K562 (cell line): ENCODE measurements around the gene ANKRD13D. TPM values are rescaled to one million over a fixed set of nuclear protein-coding genes. Genes with fewer than 3 reads are reported as not detected.

Experiments used
- CREB1 ChIP-seq, 2 experiments: sonication (generic) in 1 of 2; formaldehyde crosslinking in 1 of 2; IDR thresholded peaks; 2 replicates each; pipeline versions ENCODE4 v1.6.1 to v1.8.0; 2012 to 2022; ENCODE audit warnings: inconsistent platforms in 1 of 2, mild to moderate bottlenecking in 1 of 2, missing genetic modification reagents in 1 of 2, moderate library complexity in 1 of 2
- DPF2 ChIP-seq: fragments of 450-650 bp; IDR thresholded peaks from 2 replicates; pipeline ENCODE4 v1.6.1; 2016
- ETV5 ChIP-seq: sonication (generic); formaldehyde crosslinking; IDR thresholded peaks from 2 replicates; pipeline ENCODE4 v1.4.0; 2020; ENCODE audit warnings: low read depth, mild to moderate bottlenecking, missing genetic modification reagents
- HDAC8 ChIP-seq: fragments of 450-650 bp; IDR thresholded peaks from 2 replicates; pipeline ENCODE4 v1.6.1; 2016; ENCODE audit warnings: mild to moderate bottlenecking, missing genetic modification characterization, moderate library complexity, missing compliant biosample characterization
- NCOA2 ChIP-seq, 2 experiments: fragments of 450-650 bp; IDR thresholded peaks; 2 replicates each; pipeline ENCODE4 v1.6.1; 2018; ENCODE audit warnings: mild to moderate bottlenecking in 2 of 2, moderate library complexity in 1 of 2; ENCODE audit not compliant: partially characterized antibody in 2 of 2
- NELFE ChIP-seq: IDR thresholded peaks from 2 replicates; pipeline ENCODE4 v1.6.1; 2011; ENCODE audit warnings: mild to moderate bottlenecking; ENCODE audit not compliant: insufficient read depth, insufficient read length
- NFXL1 ChIP-seq: fragments of 450-650 bp; formaldehyde crosslinking; IDR thresholded peaks from 2 replicates; pipeline ENCODE4 v1.4.0; 2021; ENCODE audit warnings: mild to moderate bottlenecking
- NFYB ChIP-seq: IDR thresholded peaks from 2 replicates; pipeline ENCODE4 v1.6.1; 2011; ENCODE audit warnings: mild to moderate bottlenecking, moderate library complexity; ENCODE audit not compliant: insufficient read length; ENCODE audit errors: extremely low read depth
- PHF20 ChIP-seq: fragments of 450-650 bp; IDR thresholded peaks from 2 replicates; pipeline ENCODE4 v1.6.1; 2018; ENCODE audit not compliant: partially characterized antibody
- SIN3A ChIP-seq, 2 experiments: fragments of 150-350 bp in 1 of 2; IDR thresholded peaks; 2 replicates each; pipeline ENCODE4 v1.6.1; 2011 to 2016; ENCODE audit warnings: borderline replicate concordance in 2 of 2, low read depth in 2 of 2, low read length in 2 of 2, mild to moderate bottlenecking in 2 of 2, moderate library complexity in 2 of 2; ENCODE audit not compliant: control insufficient read depth in 1 of 2
- ZNF146 ChIP-seq: IDR thresholded peaks from one replicate; pipeline ENCODE4 v1.6.1; 2018; ENCODE audit warnings: missing compliant biosample characterization; ENCODE audit not compliant: unreplicated experiment
- ZNF551 ChIP-seq: fragments of 250-450 bp; sonication (Bioruptor Pico); IDR thresholded peaks from 2 replicates; pipeline ENCODE4 v1.5.0; 2021; ENCODE audit warnings: mild to moderate bottlenecking, moderate library complexity
- ZNF561 ChIP-seq: fragments of 450-650 bp; formaldehyde crosslinking; conservative IDR thresholded peaks from 2 replicates; pipeline ENCODE4 v1.4.0; 2020; ENCODE audit warnings: mild to moderate bottlenecking, moderate library complexity
- polyA plus RNA-seq, 8 experiments: library from polyadenylated mRNA; depleted of rRNA in 4 of 8; stranded (reverse) in 5 of 8; unstranded in 3 of 8; fragments of >200 nt; fragmentation: Nextera tagmentation in 2 of 8; fragmentation: Illumina TruSeq in 1 of 8; extraction: Ambion mirVana in 2 of 8; extraction: Trizol in 1 of 8; gene quantifications; 2 replicates each; pipeline versions ENCODE4 v1.2.1 to v1.2.3, GENCODE V29; 2011 to 2014; ENCODE audit warnings: inconsistent platforms in 1 of 8, missing spikeins in 1 of 8
- total RNA-seq, 7 experiments: library from RNA; depleted of rRNA in 6 of 7; stranded (reverse); fragments of >200 nt in 6 of 7; fragmentation: Illumina TruSeq in 2 of 7; extraction: Trizol in 2 of 7; gene quantifications; 2 replicates each; pipeline versions ENCODE4 v1.2.1 to v1.2.3, GENCODE V29; 2011 to 2021; ENCODE audit warnings: low replicate concordance in 1 of 7
- TF ChIP-seq, protein P1 (sequence below): fragments of 200-600 bp; sonication (generic); IDR thresholded peaks from one replicate; pipeline ENCODE4 v1.6.1; 2012; ENCODE audit warnings: mild to moderate bottlenecking, low read depth, low read length, inconsistent platforms

The ANKRD13D gene
- total and polyA plus RNA-seq, 9 of the 15 experiments (the other 6 are each of a cell fraction or from before 2014, with no cell fraction given): 0.94 to 40.9 (median 22.4) TPM

DNA sequence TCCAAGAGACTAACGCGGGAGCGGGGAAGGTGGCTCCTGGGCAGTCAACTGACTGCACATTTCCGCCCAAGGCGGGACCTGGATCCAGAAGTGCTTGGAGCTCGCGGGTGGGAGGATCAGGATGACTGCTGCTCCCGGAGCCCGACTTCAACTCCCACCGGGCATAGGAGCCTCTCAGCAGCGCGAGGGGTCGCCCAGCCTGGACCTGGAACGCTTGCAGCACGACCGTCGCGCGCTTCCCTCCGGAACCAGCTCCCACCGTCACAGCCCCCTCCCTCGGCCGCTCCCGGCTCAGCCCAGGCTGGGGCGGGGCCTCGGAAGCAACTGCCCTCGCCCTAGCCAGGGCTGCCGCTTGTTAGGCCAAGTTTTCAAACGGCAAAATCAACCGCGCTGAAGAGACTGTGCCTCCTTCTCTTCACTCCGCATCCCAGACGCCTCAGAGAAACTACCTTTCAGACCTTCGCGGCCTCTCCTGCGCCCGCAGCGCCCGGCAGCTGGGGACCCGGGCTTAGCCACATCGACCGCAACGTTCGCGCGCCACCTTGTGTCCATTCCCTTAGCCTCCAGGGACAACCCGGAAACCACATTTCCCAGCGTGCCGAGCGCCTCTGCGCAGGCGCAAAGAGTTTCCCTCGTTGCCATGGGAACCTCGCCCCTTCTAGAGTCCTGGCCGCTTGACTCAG is 28.2 kb downstream of the ANKRD13D start (continued):
- TF ChIP-seq, protein P1, sequence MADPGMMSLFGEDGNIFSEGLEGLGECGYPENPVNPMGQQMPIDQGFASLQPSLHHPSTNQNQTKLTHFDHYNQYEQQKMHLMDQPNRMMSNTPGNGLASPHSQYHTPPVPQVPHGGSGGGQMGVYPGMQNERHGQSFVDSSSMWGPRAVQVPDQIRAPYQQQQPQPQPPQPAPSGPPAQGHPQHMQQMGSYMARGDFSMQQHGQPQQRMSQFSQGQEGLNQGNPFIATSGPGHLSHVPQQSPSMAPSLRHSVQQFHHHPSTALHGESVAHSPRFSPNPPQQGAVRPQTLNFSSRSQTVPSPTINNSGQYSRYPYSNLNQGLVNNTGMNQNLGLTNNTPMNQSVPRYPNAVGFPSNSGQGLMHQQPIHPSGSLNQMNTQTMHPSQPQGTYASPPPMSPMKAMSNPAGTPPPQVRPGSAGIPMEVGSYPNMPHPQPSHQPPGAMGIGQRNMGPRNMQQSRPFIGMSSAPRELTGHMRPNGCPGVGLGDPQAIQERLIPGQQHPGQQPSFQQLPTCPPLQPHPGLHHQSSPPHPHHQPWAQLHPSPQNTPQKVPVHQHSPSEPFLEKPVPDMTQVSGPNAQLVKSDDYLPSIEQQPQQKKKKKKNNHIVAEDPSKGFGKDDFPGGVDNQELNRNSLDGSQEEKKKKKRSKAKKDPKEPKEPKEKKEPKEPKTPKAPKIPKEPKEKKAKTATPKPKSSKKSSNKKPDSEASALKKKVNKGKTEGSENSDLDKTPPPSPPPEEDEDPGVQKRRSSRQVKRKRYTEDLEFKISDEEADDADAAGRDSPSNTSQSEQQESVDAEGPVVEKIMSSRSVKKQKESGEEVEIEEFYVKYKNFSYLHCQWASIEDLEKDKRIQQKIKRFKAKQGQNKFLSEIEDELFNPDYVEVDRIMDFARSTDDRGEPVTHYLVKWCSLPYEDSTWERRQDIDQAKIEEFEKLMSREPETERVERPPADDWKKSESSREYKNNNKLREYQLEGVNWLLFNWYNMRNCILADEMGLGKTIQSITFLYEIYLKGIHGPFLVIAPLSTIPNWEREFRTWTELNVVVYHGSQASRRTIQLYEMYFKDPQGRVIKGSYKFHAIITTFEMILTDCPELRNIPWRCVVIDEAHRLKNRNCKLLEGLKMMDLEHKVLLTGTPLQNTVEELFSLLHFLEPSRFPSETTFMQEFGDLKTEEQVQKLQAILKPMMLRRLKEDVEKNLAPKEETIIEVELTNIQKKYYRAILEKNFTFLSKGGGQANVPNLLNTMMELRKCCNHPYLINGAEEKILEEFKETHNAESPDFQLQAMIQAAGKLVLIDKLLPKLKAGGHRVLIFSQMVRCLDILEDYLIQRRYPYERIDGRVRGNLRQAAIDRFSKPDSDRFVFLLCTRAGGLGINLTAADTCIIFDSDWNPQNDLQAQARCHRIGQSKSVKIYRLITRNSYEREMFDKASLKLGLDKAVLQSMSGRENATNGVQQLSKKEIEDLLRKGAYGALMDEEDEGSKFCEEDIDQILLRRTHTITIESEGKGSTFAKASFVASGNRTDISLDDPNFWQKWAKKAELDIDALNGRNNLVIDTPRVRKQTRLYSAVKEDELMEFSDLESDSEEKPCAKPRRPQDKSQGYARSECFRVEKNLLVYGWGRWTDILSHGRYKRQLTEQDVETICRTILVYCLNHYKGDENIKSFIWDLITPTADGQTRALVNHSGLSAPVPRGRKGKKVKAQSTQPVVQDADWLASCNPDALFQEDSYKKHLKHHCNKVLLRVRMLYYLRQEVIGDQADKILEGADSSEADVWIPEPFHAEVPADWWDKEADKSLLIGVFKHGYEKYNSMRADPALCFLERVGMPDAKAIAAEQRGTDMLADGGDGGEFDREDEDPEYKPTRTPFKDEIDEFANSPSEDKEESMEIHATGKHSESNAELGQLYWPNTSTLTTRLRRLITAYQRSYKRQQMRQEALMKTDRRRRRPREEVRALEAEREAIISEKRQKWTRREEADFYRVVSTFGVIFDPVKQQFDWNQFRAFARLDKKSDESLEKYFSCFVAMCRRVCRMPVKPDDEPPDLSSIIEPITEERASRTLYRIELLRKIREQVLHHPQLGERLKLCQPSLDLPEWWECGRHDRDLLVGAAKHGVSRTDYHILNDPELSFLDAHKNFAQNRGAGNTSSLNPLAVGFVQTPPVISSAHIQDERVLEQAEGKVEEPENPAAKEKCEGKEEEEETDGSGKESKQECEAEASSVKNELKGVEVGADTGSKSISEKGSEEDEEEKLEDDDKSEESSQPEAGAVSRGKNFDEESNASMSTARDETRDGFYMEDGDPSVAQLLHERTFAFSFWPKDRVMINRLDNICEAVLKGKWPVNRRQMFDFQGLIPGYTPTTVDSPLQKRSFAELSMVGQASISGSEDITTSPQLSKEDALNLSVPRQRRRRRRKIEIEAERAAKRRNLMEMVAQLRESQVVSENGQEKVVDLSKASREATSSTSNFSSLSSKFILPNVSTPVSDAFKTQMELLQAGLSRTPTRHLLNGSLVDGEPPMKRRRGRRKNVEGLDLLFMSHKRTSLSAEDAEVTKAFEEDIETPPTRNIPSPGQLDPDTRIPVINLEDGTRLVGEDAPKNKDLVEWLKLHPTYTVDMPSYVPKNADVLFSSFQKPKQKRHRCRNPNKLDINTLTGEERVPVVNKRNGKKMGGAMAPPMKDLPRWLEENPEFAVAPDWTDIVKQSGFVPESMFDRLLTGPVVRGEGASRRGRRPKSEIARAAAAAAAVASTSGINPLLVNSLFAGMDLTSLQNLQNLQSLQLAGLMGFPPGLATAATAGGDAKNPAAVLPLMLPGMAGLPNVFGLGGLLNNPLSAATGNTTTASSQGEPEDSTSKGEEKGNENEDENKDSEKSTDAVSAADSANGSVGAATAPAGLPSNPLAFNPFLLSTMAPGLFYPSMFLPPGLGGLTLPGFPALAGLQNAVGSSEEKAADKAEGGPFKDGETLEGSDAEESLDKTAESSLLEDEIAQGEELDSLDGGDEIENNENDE: no peak
- no peak for TF ChIP-seq CREB1 (IDR thresholded peaks at IDR 0.05)
- peak; percentile 72; the same call in 1 of the 2 replicates for TF ChIP-seq CREB1 (CRISPR knock-in tag; IDR thresholded peaks at IDR 0.05)
- no peak for TF ChIP-seq NELFE
- TF ChIP-seq ZNF146 (CRISPR knock-in tag): no peak
- no peak for TF ChIP-seq HDAC8
- TF ChIP-seq ETV5 (CRISPR knock-in tag): peak; percentile 88
- TF ChIP-seq ZNF551 (CRISPR knock-in tag): no peak
- TF ChIP-seq NFYB: no peak
- TF ChIP-seq ZNF561 (CRISPR knock-in tag): no peak
- TF ChIP-seq SIN3A (IDR thresholded peaks at IDR 0.05; ENCODE audit: borderline replicate concordance in 2 of 2, control insufficient read depth in 1 of 2, low read depth in 2 of 2, low read length in 2 of 2): peak; percentile 62 to 89; a peak in 3 of 4 replicates
- TF ChIP-seq DPF2: 0 out of 2 replicates have a peak, but pooled peaks have one; percentile 10
- no peak for TF ChIP-seq NCOA2 (IDR thresholded peaks at IDR 0.05; ENCODE audit: partially characterized antibody in 2 of 2)
- peak; percentile 42 for TF ChIP-seq PHF20
- no peak for TF ChIP-seq NFXL1 (CRISPR knock-in tag)
